Trophoblast cell (in vitro differentiated cells and primary cell): ENCODE measurements around the gene TEKT5.

Source experiments
- DNase-seq, 2 donors: peaks; one replicate each; pipeline ENCODE4 v3.0.0-alpha.2; 2016
- H2AFZ ChIP-seq: 2 replicates; pipeline ENCODE4 v1.6.1; 2013; ENCODE audit warnings: low read length, moderate library complexity, mild to moderate bottlenecking; ENCODE audit not compliant: insufficient read depth, poor library complexity
- H2AK5ac ChIP-seq: 2 replicates; pipeline ENCODE4 v1.6.1; 2013; ENCODE audit warnings: mild to moderate bottlenecking, low read length
- H2BK120ac ChIP-seq: 2 replicates; pipeline ENCODE4 v1.6.1; 2013; ENCODE audit warnings: low read length, mild to moderate bottlenecking, moderate library complexity; ENCODE audit not compliant: insufficient read depth, poor library complexity
- H2BK12ac ChIP-seq: 2 replicates; pipeline ENCODE4 v1.6.1; 2013; ENCODE audit warnings: mild to moderate bottlenecking, low read length, moderate library complexity
- H2BK5ac ChIP-seq: 2 replicates; pipeline ENCODE4 v1.6.1; 2013; ENCODE audit warnings: low read length, low read depth, moderate library complexity, mild to moderate bottlenecking; ENCODE audit not compliant: poor library complexity
- H3K14ac ChIP-seq: 2 replicates; pipeline ENCODE4 v1.6.1; 2013; ENCODE audit warnings: mild to moderate bottlenecking, low read length
- H3K18ac ChIP-seq: 2 replicates; pipeline ENCODE4 v1.6.1; 2013; ENCODE audit warnings: mild to moderate bottlenecking, low read length
- H3K23ac ChIP-seq: 2 replicates; pipeline ENCODE4 v1.6.1; 2013; ENCODE audit warnings: low read length
- H3K27ac ChIP-seq: 2 replicates; pipeline ENCODE4 v1.5.1; 2013; ENCODE audit warnings: low read depth, mild to moderate bottlenecking, inconsistent platforms, low read length, moderate library complexity
- H3K27me3 ChIP-seq: 2 replicates; pipeline ENCODE4 v1.6.1; 2013; ENCODE audit warnings: inconsistent platforms, mild to moderate bottlenecking, low read length, moderate library complexity; ENCODE audit not compliant: insufficient read depth
- H3K36me3 ChIP-seq, 2 experiments: 1 replicate in 1 of 2; 2 replicates in 1 of 2; pipeline ENCODE4 v1.6.1; 2013; ENCODE audit warnings: low read length in 2 of 2, mild to moderate bottlenecking in 2 of 2, moderate library complexity in 1 of 2; ENCODE audit not compliant: insufficient read depth in 2 of 2, control insufficient read depth in 1 of 2
- H3K4ac ChIP-seq: 2 replicates; pipeline ENCODE4 v1.6.1; 2013; ENCODE audit warnings: low read depth, mild to moderate bottlenecking, low read length, moderate library complexity
- H3K4me1 ChIP-seq, 2 experiments: 1 replicate in 1 of 2; 2 replicates in 1 of 2; pipeline ENCODE4 v1.6.1; 2013; ENCODE audit warnings: low read length in 2 of 2, mild to moderate bottlenecking in 2 of 2, moderate library complexity in 1 of 2; ENCODE audit not compliant: insufficient read depth in 2 of 2, control insufficient read depth in 1 of 2
- H3K4me2 ChIP-seq: 2 replicates; pipeline ENCODE4 v1.6.1; 2013; ENCODE audit warnings: inconsistent platforms, mild to moderate bottlenecking, low read length, moderate library complexity
- H3K4me3 ChIP-seq: 2 replicates; pipeline ENCODE4 v1.5.1; 2013; ENCODE audit warnings: mild to moderate bottlenecking, low read depth, low read length, inconsistent platforms
- H3K79me1 ChIP-seq: one replicate; pipeline ENCODE4 v1.6.1; 2013; ENCODE audit warnings: low read length
- H3K79me2 ChIP-seq: 2 replicates; pipeline ENCODE4 v1.6.1; 2013; ENCODE audit warnings: low read length, mild to moderate bottlenecking; ENCODE audit not compliant: control insufficient read depth, insufficient read depth, poor library complexity
- H3K9ac ChIP-seq: 2 replicates; pipeline ENCODE4 v1.6.1; 2013; ENCODE audit warnings: mild to moderate bottlenecking, low read length
- H3K9me3 ChIP-seq: 2 replicates; pipeline ENCODE4 v1.6.1; 2013; ENCODE audit warnings: low read depth, mild to moderate bottlenecking, control low read depth, inconsistent platforms, low read length; ENCODE audit not compliant: insufficient read depth
- H4K12ac ChIP-seq: 2 replicates; pipeline ENCODE4 v1.6.1; 2013; ENCODE audit warnings: low read depth, mild to moderate bottlenecking, low read length, moderate library complexity
- H4K8ac ChIP-seq: 2 replicates; pipeline ENCODE4 v1.6.1; 2013; ENCODE audit warnings: low read depth, mild to moderate bottlenecking, low read length, moderate library complexity
- H4K91ac ChIP-seq: one replicate; pipeline ENCODE4 v1.6.1; 2013; ENCODE audit warnings: low read depth, mild to moderate bottlenecking, low read length, moderate library complexity
- WGBS: extraction: QIAGEN DNeasy Blood & Tissue Kit; methylation state at CpG from one replicate; pipeline ENCODE4 v1.1.7; 2013; ENCODE audit warnings: missing lambda C conversion rate; ENCODE audit not compliant: insufficient read length, insufficient coverage; ENCODE audit errors: extremely low coverage; 5-methylcytosine and 5-hydroxymethylcytosine counted together

The TEKT5 gene

GRCh38 chr16:10737068-10737625 is 42.4 kb upstream of the TEKT5 start:
- Histone ChIP-seq H2AK5ac (no peak overlapping the region), H3K79me1 (peaks cover 4% of the 10 kb centered on the region), H3K4me3 (no peak overlapping the region), H2BK120ac (no peak overlapping the region), H4K8ac (peak overlapping the region; percentile 33), H2BK12ac (peak overlapping the region; percentile 45), H3K14ac (no peak overlapping the region), H3K9me3 (peaks cover 2% of the 10 kb centered on the region), H3K18ac (no peak overlapping the region), H3K36me3 (no peaks in the 10 kb centered on the region), H3K4me2 (no peak overlapping the region), H2BK5ac (no peak overlapping the region), H4K12ac (peak overlapping the region; percentile 28), H3K9ac (no peak overlapping the region), H3K27me3 (no peaks in the 10 kb centered on the region), H4K91ac (no peak overlapping the region), H3K79me2 (no peaks in the 10 kb centered on the region), H3K4ac (no peak overlapping the region), H3K27ac (no peak overlapping the region), H3K4me1 (peaks cover 5 to 6% of the 10 kb centered on the region in 2 experiments), H3K23ac (no peak overlapping the region), H2AFZ (no peak overlapping the region)
- peak; percentile 50 to 87 for DNase-seq
- WGBS, result no CpG with 5 or more reads among the region's 12 CpGs

GRCh38 chr16:10731790-10732189 is 37.1 kb upstream of the TEKT5 start:
- no peak overlapping the region for H3K4ac ChIP-seq
- H3K4me2 ChIP-seq, result no peak overlapping the region
- no peak overlapping the region for H2BK12ac ChIP-seq
- H3K14ac ChIP-seq, result no peak overlapping the region
- H3K79me2 ChIP-seq, result no peaks in the 10 kb centered on the region
- no peak overlapping the region for H3K23ac ChIP-seq
- no peak overlapping the region for H3K4me3 ChIP-seq
- no peak for DNase-seq
- H3K9ac ChIP-seq, result no peak overlapping the region
- no peaks in the 10 kb centered on the region for H3K79me1 ChIP-seq
- H3K18ac ChIP-seq, result no peak overlapping the region
- H4K12ac ChIP-seq, result no peak overlapping the region
- H2AFZ ChIP-seq, result no peak overlapping the region
- no peaks in the 10 kb centered on the region for H3K9me3 ChIP-seq
- H4K8ac ChIP-seq, result no peak overlapping the region
- H3K36me3 ChIP-seq, result no peaks in the 10 kb centered on the region
- no peak overlapping the region for H4K91ac ChIP-seq
- H2BK120ac ChIP-seq, result no peak overlapping the region
- H2AK5ac ChIP-seq, result no peak overlapping the region
- no peaks in the 10 kb centered on the region for H3K4me1 ChIP-seq
- no CpG with 5 or more reads among the region's 7 CpGs for WGBS
- H3K27ac ChIP-seq, result no peak overlapping the region
- no peaks in the 10 kb centered on the region for H3K27me3 ChIP-seq
- H2BK5ac ChIP-seq, result no peak overlapping the region

- no peak overlapping the region for H3K4me3 ChIP-seq
- H2AFZ ChIP-seq, result no peak overlapping the region
- no peak overlapping the region for H3K9ac ChIP-seq
- no peak overlapping the region for H3K4me2 ChIP-seq
- no peak overlapping the region for H2BK120ac ChIP-seq
- no peak overlapping the region for H2BK12ac ChIP-seq
- no peak overlapping the region for H3K4ac ChIP-seq
- H3K9me3 ChIP-seq, result no peaks in the 10 kb centered on the region
- no peak overlapping the region for H2AK5ac ChIP-seq
- no peaks in the 10 kb centered on the region for H3K79me1 ChIP-seq
- H3K36me3 ChIP-seq, result no peaks in the 10 kb centered on the region
- no peak overlapping the region for H4K91ac ChIP-seq
- no peaks in the 10 kb centered on the region for H3K27me3 ChIP-seq
- no peak overlapping the region for H3K18ac ChIP-seq
- H4K12ac ChIP-seq, result no peak overlapping the region
- H3K14ac ChIP-seq, result no peak overlapping the region
- H4K8ac ChIP-seq, result no peak overlapping the region
- no peaks in the 10 kb centered on the region for H3K4me1 ChIP-seq
- no peak overlapping the region for H3K23ac ChIP-seq
- no peak overlapping the region for H3K27ac ChIP-seq
- DNase-seq, result peak in 1 of 2 donors; percentile 4
- no peaks in the 10 kb centered on the region for H3K79me2 ChIP-seq
- WGBS, result 100% methylated on average over 1 of the region's 19 CpGs
- no peak overlapping the region for H2BK5ac ChIP-seq
Observed at GRCh38 chr16:10729104-10730048, 34.6 kb upstream of the TEKT5 start.

GRCh38 chr16:10728003-10728887 is 33.5 kb upstream of the TEKT5 start:
- no peak overlapping the region for H3K9ac ChIP-seq
- no peaks in the 10 kb centered on the region for H3K4me1 ChIP-seq
- H3K79me2 ChIP-seq, result no peaks in the 10 kb centered on the region
- no peaks in the 10 kb centered on the region for H3K27me3 ChIP-seq
- H3K23ac ChIP-seq, result no peak overlapping the region
- no peak overlapping the region for H3K18ac ChIP-seq
- H2BK5ac ChIP-seq, result no peak overlapping the region
- no peak overlapping the region for H2AK5ac ChIP-seq
- no peak overlapping the region for H3K27ac ChIP-seq
- H2BK120ac ChIP-seq, result no peak overlapping the region
- H3K9me3 ChIP-seq, result no peaks in the 10 kb centered on the region
- no peak overlapping the region for H2AFZ ChIP-seq
- H3K4me2 ChIP-seq, result no peak overlapping the region
- H3K14ac ChIP-seq, result no peak overlapping the region
- H4K8ac ChIP-seq, result no peak overlapping the region
- DNase-seq, result no peak
- H3K79me1 ChIP-seq, result no peaks in the 10 kb centered on the region
- no peak overlapping the region for H4K91ac ChIP-seq
- H3K36me3 ChIP-seq, result no peaks in the 10 kb centered on the region
- no CpG with 5 or more reads among the region's 16 CpGs for whole genome bisulfite sequencing
- H4K12ac ChIP-seq, result no peak overlapping the region
- no peak overlapping the region for H3K4ac ChIP-seq
- H3K4me3 ChIP-seq, result no peak overlapping the region
- no peak overlapping the region for H2BK12ac ChIP-seq
